Neural crest cell (in vitro differentiated cells): Measurements from ENCODE around the gene WWTR1. TPM values are rescaled to one million over a fixed set of nuclear protein-coding genes. Genes with fewer than 3 reads are reported as not detected.

Experiments used
- DNase-seq: peaks from one replicate; pipeline ENCODE4 v3.0.0; 2021; ENCODE audit warnings: low read depth, mixed read lengths, low spot score
- H3K27ac Mint-ChIP-seq: one replicate; pipeline ENCODE4 v1.8.0; 2021; ENCODE audit warnings: mild to moderate bottlenecking, mixed read lengths; ENCODE audit not compliant: unreplicated experiment
- H3K27me3 Mint-ChIP-seq: 2 replicates; pipeline ENCODE4 v1.8.0; 2021; ENCODE audit warnings: low read depth, mild to moderate bottlenecking, mixed read lengths
- H3K36me3 Mint-ChIP-seq: 2 replicates; pipeline ENCODE4 v1.8.0; 2021; ENCODE audit warnings: low read depth, mild to moderate bottlenecking, mixed read lengths
- H3K4me1 Mint-ChIP-seq: 2 replicates; pipeline ENCODE4 v1.8.0; 2021; ENCODE audit warnings: mixed read lengths
- H3K4me3 Mint-ChIP-seq: one replicate; pipeline ENCODE4 v1.8.0; 2021; ENCODE audit warnings: mild to moderate bottlenecking, mixed read lengths
- H3K9me3 Mint-ChIP-seq: 2 replicates; pipeline ENCODE4 v1.8.0; 2021; ENCODE audit warnings: mixed read lengths
- total RNA-seq: library from RNA; stranded (reverse); gene quantifications from 2 replicates; pipeline ENCODE4 v1.2.1, GENCODE V29; 2021
- TF ChIP-seq, protein P1 (sequence below): fragments of 200-600 bp; sonication (generic); conservative IDR thresholded peaks from 2 replicates; pipeline ENCODE4 v1.5.0; 2021; ENCODE audit warnings: antibody characterized with exemption, mild to moderate bottlenecking

WWTR1 gene
- total RNA-seq, 1 donor from 2014 or later, result 35.6 TPM

DNA sequence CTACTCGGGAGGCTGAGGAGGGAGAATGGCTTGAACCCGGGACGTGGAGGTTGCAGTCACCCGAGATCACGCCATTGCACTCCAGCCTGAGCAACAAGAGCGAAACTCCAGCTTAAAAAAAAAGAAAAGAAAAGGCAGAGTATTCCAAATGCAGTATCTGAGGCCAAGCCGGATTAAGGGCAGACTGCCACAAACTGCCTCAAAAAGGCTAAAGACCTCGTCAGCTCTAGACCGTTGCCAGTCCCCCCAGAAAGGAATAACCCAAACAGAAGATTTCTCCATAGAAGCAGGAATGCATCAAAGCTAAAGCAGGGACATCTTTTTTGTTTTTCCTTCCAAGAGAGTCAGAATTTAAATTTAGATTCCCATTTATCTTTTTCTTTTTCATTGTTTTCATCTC is 110.4 kb downstream of the WWTR1 start:
- H3K9me3 Mint-ChIP-seq, result no peaks in the 10 kb centered on the region
- peaks cover 63% of the 10 kb centered on the region for H3K4me1 Mint-ChIP-seq
- H3K27ac Mint-ChIP-seq, result peak overlapping the region; percentile 69
- H3K4me3 Mint-ChIP-seq, result no peak overlapping the region
- DNase-seq, result no peak
- H3K27me3 Mint-ChIP-seq, result no peaks in the 10 kb centered on the region
- peaks cover 8% of the 10 kb centered on the region for H3K36me3 Mint-ChIP-seq
- TF ChIP-seq, protein P1, sequence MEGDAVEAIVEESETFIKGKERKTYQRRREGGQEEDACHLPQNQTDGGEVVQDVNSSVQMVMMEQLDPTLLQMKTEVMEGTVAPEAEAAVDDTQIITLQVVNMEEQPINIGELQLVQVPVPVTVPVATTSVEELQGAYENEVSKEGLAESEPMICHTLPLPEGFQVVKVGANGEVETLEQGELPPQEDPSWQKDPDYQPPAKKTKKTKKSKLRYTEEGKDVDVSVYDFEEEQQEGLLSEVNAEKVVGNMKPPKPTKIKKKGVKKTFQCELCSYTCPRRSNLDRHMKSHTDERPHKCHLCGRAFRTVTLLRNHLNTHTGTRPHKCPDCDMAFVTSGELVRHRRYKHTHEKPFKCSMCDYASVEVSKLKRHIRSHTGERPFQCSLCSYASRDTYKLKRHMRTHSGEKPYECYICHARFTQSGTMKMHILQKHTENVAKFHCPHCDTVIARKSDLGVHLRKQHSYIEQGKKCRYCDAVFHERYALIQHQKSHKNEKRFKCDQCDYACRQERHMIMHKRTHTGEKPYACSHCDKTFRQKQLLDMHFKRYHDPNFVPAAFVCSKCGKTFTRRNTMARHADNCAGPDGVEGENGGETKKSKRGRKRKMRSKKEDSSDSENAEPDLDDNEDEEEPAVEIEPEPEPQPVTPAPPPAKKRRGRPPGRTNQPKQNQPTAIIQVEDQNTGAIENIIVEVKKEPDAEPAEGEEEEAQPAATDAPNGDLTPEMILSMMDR, result no peak

DNA sequence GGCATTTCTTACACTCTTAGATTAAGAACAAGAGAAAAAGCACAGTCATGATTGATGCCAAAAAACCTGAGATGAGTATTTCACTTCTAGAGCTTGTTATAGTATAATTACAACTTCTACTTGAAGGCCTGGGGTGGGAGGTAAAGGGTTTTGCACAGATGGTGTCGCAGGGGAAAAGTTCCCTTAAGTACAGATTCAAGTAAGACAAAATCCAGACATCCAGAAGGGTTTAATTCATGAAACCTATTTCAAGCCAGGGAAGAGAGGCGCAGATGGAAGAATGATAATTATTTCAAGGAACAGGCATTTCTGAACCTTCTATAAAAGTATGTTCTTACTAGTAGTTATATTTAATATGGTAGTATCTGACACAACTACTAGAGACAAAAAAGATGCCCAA is 112.8 kb downstream of the WWTR1 start:
- H3K9me3 Mint-ChIP-seq, result no peaks in the 10 kb centered on the region
- peaks cover 72% of the 10 kb centered on the region for H3K4me1 Mint-ChIP-seq

DNA sequence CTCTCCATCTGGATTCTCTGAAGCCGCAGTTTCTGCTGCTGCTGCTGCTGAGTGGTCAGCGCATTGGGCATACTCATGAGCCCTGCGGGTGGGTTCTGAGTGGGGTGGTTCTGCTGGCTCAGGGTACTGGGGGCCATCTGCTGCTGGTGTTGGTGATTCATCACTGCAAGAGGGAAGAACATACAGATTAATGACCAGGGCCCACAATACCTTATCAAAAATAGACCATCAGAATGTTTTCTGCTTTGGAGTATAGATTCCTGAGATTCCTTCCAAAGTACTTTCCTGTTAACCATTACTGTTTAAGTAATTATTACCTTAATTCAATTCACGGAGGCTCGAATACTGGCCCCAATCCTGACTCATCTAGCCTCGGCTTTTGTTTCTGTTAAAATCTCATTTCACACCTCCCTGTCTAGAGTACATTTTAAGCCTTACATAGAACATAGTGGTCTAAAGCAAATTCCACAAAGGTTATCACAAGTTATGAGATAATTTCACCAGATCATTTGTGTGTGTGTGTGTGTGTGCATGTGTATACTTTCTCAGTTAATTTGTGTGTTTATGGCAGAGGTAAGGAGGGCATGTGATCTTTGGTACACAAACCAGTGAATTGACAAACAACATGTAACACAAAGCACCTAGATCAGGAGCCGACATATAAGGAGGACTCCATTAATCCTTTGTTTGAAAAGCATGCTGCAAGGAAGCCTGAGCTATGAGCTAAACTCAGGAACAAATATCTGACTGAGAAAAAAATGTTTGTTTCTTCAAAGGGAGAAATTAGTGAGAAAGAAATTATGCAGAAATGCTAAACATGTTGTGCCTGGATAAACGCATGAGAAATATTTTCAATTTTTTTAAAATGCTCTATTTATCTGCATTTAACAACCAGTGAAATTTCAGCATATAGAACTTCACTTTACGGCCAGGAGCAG is 115.2 kb downstream of the WWTR1 start:
- peaks cover 73% of the 10 kb centered on the region for H3K4me1 Mint-ChIP-seq
- H3K36me3 Mint-ChIP-seq, result peaks cover 9% of the 10 kb centered on the region
- H3K27me3 Mint-ChIP-seq, result no peaks in the 10 kb centered on the region
- H3K9me3 Mint-ChIP-seq, result no peaks in the 10 kb centered on the region
- DNase-seq, result no peak
- TF ChIP-seq, protein P1, result no peak
- peak overlapping the region; percentile 6 for H3K4me3 Mint-ChIP-seq
- H3K27ac Mint-ChIP-seq, result peak overlapping the region; percentile 55

More for the DNA sequence above, 112.8 kb downstream of the WWTR1 start:
- no peaks in the 10 kb centered on the region for H3K27me3 Mint-ChIP-seq
- no peak overlapping the region for H3K27ac Mint-ChIP-seq
- peaks cover 13% of the 10 kb centered on the region for H3K36me3 Mint-ChIP-seq
- no peak overlapping the region for H3K4me3 Mint-ChIP-seq
- TF ChIP-seq, protein P1, result no peak
- DNase-seq, result no peak

DNA sequence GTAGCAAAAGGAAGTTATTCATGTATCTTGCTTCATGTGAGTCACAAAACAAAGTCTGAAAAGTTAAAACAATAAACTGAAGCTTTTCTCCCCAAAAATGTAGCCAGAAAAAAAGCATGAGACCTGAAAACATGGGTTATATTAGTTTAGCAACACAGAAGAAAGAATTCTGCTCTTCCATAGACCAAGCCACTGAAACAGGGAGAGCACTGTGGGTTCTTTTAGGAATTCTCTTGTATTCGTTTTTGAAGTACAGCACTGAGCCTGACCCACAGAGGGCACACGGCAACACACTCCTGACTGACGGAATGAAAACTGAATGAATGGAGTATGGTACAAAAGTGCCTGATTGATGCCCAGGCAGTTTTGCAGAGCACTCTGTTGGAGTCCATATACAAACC is 116.7 kb downstream of the WWTR1 start:
- TF ChIP-seq, protein P1, result no peak
- Mint-ChIP-seq H3K27ac (peak overlapping the region; percentile 79), H3K36me3 (peaks cover 9% of the 10 kb centered on the region), H3K4me1 (peaks cover 77% of the 10 kb centered on the region), H3K4me3 (peak overlapping the region; percentile 14), H3K27me3 (no peaks in the 10 kb centered on the region), H3K9me3 (no peaks in the 10 kb centered on the region)
- DNase-seq, result no peak

DNA sequence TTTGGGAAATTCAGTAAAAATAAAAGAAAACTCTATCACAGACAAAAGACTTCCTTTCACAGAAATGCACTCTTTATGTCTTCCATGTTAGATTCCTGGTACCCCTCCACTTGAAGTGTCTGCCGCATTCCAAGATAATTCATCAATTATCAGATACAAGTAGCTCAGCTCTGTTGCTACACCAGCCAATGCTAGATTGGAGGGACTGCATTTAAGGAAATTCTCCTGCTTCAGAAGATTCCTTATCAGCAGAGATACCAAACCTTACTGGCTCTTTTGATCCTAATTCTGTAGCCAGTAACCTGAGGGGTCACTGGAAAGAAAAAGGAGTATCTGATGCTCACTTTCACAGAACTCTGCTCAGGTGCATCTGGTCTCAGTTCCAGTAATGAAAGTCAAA is 119.5 kb downstream of the WWTR1 start:
- Mint-ChIP-seq H3K4me3 (no peak overlapping the region), H3K27me3 (no peaks in the 10 kb centered on the region), H3K9me3 (no peaks in the 10 kb centered on the region), H3K36me3 (peaks cover 9% of the 10 kb centered on the region), H3K4me1 (peaks cover 89% of the 10 kb centered on the region), H3K27ac (no peak overlapping the region)
- TF ChIP-seq, protein P1, result no peak
- DNase-seq, result no peak
